ENCODE data around the gene ABCA7. TPM values are rescaled to one million over a fixed set of nuclear protein-coding genes. Genes with fewer than 3 reads are reported as not detected.

The ABCA7 gene
- total RNA-seq, 4 donors from 2014 or later = 0.59 to 10.4 (median 2.7) TPM

- Histone ChIP-seq H3K27me3 (no peaks in the 10 kb centered on the region), H3K27ac (no peak overlapping the region), H3K9me3 (no peaks in the 10 kb centered on the region), H3K36me3 (no peaks in the 10 kb centered on the region), H3K4me3 (no peak overlapping the region), H3K4me1 (peaks cover 6 to 39% of the 10 kb centered on the region in 2 donors)
- intact Hi-C loops (cut with DNase I; ENCODE audit: low total_unique reads) = loop anchor here (5.0 kb wide), 1 partner anchor 177 kb away; no protein-coding TSS in a partner anchor
- DNase-seq = no peak
- no peak for TF ChIP-seq POLR2A (IDR thresholded peaks at IDR 0.05)
- TF ChIP-seq CTCF (IDR thresholded peaks at IDR 0.05) = no peak
Observed at GRCh38 chr19:1015061-1015781, 24.7 kb upstream of the ABCA7 start.

DNA sequence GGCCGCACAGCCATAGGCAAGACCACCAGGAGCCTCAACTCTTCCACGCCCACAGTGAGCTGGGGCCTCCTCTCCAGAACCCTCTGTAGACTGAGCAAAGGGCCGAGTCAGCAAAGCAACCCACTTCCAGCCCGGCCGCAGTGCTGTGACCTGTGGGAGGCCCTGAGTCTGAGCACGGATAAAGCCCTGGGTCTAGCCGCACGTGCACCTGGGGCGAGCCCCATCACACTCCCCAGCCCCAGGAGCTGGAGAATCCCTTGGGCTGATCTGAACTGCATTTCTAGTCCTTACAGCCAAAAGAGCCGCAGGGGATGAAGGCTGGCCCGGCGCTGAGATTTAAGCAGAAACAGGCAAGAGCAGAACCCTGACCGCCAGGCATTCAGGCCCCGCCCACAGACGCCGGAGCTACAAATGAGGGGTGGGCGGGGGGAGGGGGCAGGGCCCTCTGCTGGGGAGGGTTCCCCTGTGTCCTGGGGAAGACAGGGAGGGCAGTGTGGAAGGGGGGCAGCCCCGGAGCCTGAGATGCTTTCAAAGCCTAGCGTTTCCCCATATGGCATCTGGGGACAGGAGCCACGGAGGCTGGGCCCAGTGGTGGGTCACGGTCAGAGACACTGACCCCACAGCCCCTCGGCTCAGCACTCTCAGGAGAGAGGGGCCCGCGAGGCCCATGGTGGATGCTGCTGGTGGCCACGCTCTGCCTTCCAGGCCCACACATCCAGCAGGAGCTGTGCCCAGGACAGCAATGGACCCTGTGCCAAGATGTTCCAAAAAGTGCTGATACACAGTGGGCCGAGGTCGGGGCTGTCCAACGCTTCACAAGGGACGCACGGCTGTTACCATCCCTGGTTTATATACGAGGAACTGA is 23.9 kb upstream of the ABCA7 start:
- Histone ChIP-seq H3K27ac (no peak overlapping the region), H3K4me1 (peaks cover 6 to 39% of the 10 kb centered on the region in 2 donors), H3K36me3 (no peaks in the 10 kb centered on the region)

DNA sequence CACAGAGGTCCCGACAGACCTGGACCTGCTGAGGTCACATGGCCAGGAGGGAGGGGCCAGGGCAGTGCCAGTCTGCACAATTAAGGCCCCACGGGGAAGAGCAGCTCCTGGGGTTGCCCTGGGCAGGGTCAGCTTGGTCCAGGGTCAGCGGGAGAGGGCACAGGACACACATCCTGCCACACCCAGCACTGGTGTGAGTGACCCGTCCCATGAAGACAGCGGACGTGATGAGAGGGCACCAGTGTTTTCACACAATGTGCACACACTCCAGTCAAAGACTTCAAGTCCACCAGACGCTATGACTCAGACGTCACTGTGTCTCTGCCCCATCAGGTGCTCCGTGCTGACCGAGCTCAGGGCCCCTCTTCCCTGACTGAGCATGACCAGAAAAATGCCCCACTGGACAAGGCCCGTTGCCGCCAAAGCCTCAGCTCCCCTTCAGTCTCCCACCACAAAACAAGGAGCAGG is 23.2 kb upstream of the ABCA7 start:
- Histone ChIP-seq H3K9me3 (no peaks in the 10 kb centered on the region), H3K27me3 (no peaks in the 10 kb centered on the region), H3K4me1 (peaks cover 6 to 39% of the 10 kb centered on the region in 2 donors), H3K27ac (no peak overlapping the region), H3K36me3 (no peaks in the 10 kb centered on the region), H3K4me3 (no peak overlapping the region)
- DNase-seq = no peak
- intact Hi-C loops (cut with DNase I; ENCODE audit: low total_unique reads) = loop anchor here (5.0 kb wide), 1 partner anchor 176 kb away; no protein-coding TSS in a partner anchor
- no peak for TF ChIP-seq POLR2A (IDR thresholded peaks at IDR 0.05)
- no peak for TF ChIP-seq CTCF (IDR thresholded peaks at IDR 0.05)

More for the DNA sequence above, 23.9 kb upstream of the ABCA7 start:
- Histone ChIP-seq H3K4me3 (no peak overlapping the region), H3K27me3 (no peaks in the 10 kb centered on the region), H3K9me3 (no peaks in the 10 kb centered on the region)
- DNase-seq = no peak
- TF ChIP-seq CTCF (IDR thresholded peaks at IDR 0.05) (no peak), POLR2A (IDR thresholded peaks at IDR 0.05) (no peak)
- intact Hi-C loops (cut with DNase I; ENCODE audit: low total_unique reads) = loop anchor here (5.0 kb wide), 1 partner anchor 176 kb away; no protein-coding TSS in a partner anchor

DNA sequence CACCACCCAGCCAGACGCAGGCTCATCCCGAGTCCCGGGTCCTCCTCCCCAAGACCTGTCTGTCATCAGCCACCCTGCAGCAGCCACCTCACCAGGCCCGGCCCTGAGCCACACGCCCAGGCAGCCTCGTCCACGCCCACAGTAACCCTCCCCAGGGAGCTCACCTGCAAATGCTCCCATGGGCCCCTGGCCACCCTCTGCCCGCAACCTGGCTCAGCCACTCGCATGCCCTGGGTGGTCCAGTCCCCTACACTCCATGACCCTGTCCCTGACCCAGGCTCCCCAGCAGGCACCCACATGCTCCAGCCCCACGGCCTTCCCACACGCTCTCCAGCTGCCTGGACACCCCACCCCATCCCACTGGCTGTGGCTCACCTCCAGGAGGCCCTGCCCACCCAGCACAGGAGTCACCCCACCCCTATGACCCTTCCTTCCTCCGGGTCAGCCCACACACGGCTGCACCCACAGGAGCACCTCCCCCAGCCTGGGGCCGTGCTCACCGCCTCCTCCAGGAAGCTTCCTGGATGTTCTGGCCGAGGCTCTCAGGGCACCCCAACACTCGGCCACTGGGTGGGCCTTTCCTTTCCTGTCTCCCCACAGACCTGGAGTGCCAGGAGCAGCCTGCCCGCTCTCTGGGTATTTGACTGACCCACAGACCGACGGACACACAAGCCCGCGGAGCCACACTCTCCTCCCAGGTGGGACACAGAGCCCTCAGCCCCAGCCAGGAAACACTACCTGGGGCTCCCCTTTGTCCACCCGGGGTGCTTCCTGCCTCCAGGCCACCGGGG is 22.6 kb upstream of the ABCA7 start:
- intact Hi-C loops (cut with DNase I; ENCODE audit: low total_unique reads) = loop anchor here (5.0 kb wide), 1 partner anchor 175 kb away; no protein-coding TSS in a partner anchor
- H3K4me1 ChIP-seq = peaks cover 6 to 39% of the 10 kb centered on the region in 2 donors
- H3K4me3 ChIP-seq = no peak overlapping the region
- no peak overlapping the region for H3K27ac ChIP-seq
- H3K27me3 ChIP-seq = no peaks in the 10 kb centered on the region
- DNase-seq = no peak
- no peaks in the 10 kb centered on the region for H3K9me3 ChIP-seq
- TF ChIP-seq POLR2A (IDR thresholded peaks at IDR 0.05) (no peak), CTCF (IDR thresholded peaks at IDR 0.05) (no peak)
- no peaks in the 10 kb centered on the region for H3K36me3 ChIP-seq

Measured in uterus (tissue), 4 donors.